ENCODE data around the gene IFI30. TPM values are rescaled to one million over a fixed set of nuclear protein-coding genes. Genes with fewer than 3 reads are reported as not detected.
"Not testable (repeated sequence)": the region's sequence is repeated elsewhere in the genome, so short reads cannot be mapped to it uniquely, and the experiment has no call there.

Gene IFI30
- total and polyA plus RNA-seq, 2 experiments from 2014 or later = 0.86 to 10.3 TPM

GRCh38 chr19:18205200-18205892 lies 31.7 kb downstream of the IFI30 start:
- peak overlapping the region; percentile 84 for H2AFZ ChIP-seq
- in situ Hi-C loops (cut with MboI) = no loop called here

GRCh38 chr19:18206018-18206417 lies 32.4 kb downstream of the IFI30 start:
- Histone ChIP-seq H3K4me1 (ENCODE audit: insufficient read depth) (peaks cover 17% of the 10 kb centered on the region), H3K79me2 (ENCODE audit: insufficient read depth) (no peaks in the 10 kb centered on the region), H3K27me3 (replicated peaks; ENCODE audit: insufficient read depth) (no peaks in the 10 kb centered on the region), H3K27ac (no peak overlapping the region), H4K20me1 (ENCODE audit: insufficient read depth) (no peaks in the 10 kb centered on the region), H3K9me2 (ENCODE audit: insufficient read depth) (no peaks in the 10 kb centered on the region), H3K4me3 (no peak overlapping the region), H3F3A (ENCODE audit: insufficient read depth) (peaks cover 11% of the 10 kb centered on the region; the same call in 1 of the 2 replicates), H3K4me2 (ENCODE audit: unreplicated experiment) (no peak overlapping the region), H3K36me3 (ENCODE audit: low read depth) (no peaks in the 10 kb centered on the region), H3K9me3 (ENCODE audit: low read depth) (no peaks in the 10 kb centered on the region), H3K9ac (no peak overlapping the region; the same call in 1 of the 2 replicates), H2AFZ (no peak overlapping the region)
- DNase-seq = no peak
- in situ Hi-C loops (cut with MboI) = no loop called here
- TF ChIP-seq EZH2 (IDR thresholded peaks at IDR 0.05; ENCODE audit: insufficient read depth, poor library complexity, severe bottlenecking) (no peak), EZH2phosphoT487 (IDR thresholded peaks at IDR 0.05; ENCODE audit: insufficient read depth, low read depth) (no peak)
- WGBS, 2 experiments (ENCODE audit: low coverage in 1 of 2, low lambda C conversion rate in 2 of 2, missing lambda C conversion rate in 2 of 2) = 94 to 97% methylated on average over 12 of the region's 12 CpGs

More at GRCh38 chr19:18205200-18205892, 31.7 kb downstream of the IFI30 start:
- Histone ChIP-seq H3K9me3 (ENCODE audit: low read depth) (no peaks in the 10 kb centered on the region), H3K4me1 (ENCODE audit: insufficient read depth) (peaks cover 15% of the 10 kb centered on the region), H3K27me3 (replicated peaks; ENCODE audit: insufficient read depth) (no peaks in the 10 kb centered on the region), H3K4me3 (peak overlapping the region; percentile 79), H3K4me2 (ENCODE audit: unreplicated experiment) (peak overlapping the region; percentile 96), H3K9ac (peak overlapping the region; percentile 95), H3F3A (ENCODE audit: insufficient read depth) (peaks cover 11% of the 10 kb centered on the region; the same call in 1 of the 2 replicates), H4K20me1 (ENCODE audit: insufficient read depth) (no peaks in the 10 kb centered on the region), H3K79me2 (ENCODE audit: insufficient read depth) (no peaks in the 10 kb centered on the region), H3K27ac (peak overlapping the region; percentile 98), H3K9me2 (ENCODE audit: insufficient read depth) (no peaks in the 10 kb centered on the region), H3K36me3 (ENCODE audit: low read depth) (no peaks in the 10 kb centered on the region)
- WGBS, 2 experiments (ENCODE audit: low coverage in 1 of 2, low lambda C conversion rate in 2 of 2, missing lambda C conversion rate in 2 of 2) = 22 to 30% methylated on average over 26 to 36 of the region's 36 CpGs
- peak; percentile 92 for DNase-seq
- TF ChIP-seq EZH2 (IDR thresholded peaks at IDR 0.05; ENCODE audit: insufficient read depth, poor library complexity, severe bottlenecking) (no peak), EZH2phosphoT487 (IDR thresholded peaks at IDR 0.05; ENCODE audit: insufficient read depth, low read depth) (no peak)

- in situ Hi-C loops (cut with MboI) = no loop called here
- H4K20me1 ChIP-seq (ENCODE audit: insufficient read depth) = no peaks in the 10 kb centered on the region
- no peaks in the 10 kb centered on the region for H3K9me3 ChIP-seq (ENCODE audit: low read depth)
- no peaks in the 10 kb centered on the region for H3K27me3 ChIP-seq (replicated peaks; ENCODE audit: insufficient read depth)
- peak overlapping the region; percentile 45 for H3K4me3 ChIP-seq
- H3K36me3 ChIP-seq (ENCODE audit: low read depth) = no peaks in the 10 kb centered on the region
- no peaks in the 10 kb centered on the region for H3K9me2 ChIP-seq (ENCODE audit: insufficient read depth)
- peaks cover 11% of the 10 kb centered on the region; the same call in 1 of the 2 replicates for H3F3A ChIP-seq (ENCODE audit: insufficient read depth)
- H3K4me2 ChIP-seq (ENCODE audit: unreplicated experiment) = peak overlapping the region; percentile 68
- WGBS, 2 experiments (ENCODE audit: low coverage in 1 of 2, low lambda C conversion rate in 2 of 2, missing lambda C conversion rate in 2 of 2) = 5 to 9% methylated on average over 31 to 32 of the region's 32 CpGs
- peak overlapping the region; percentile 2; the same call in 1 of the 2 replicates for H2AFZ ChIP-seq
- no peaks in the 10 kb centered on the region for H3K79me2 ChIP-seq (ENCODE audit: insufficient read depth)
- peak overlapping the region; percentile 47 for H3K9ac ChIP-seq
- peak; percentile 95 for DNase-seq
- no peak for TF ChIP-seq EZH2 (IDR thresholded peaks at IDR 0.05; ENCODE audit: insufficient read depth, poor library complexity, severe bottlenecking)
- TF ChIP-seq EZH2phosphoT487 (IDR thresholded peaks at IDR 0.05; ENCODE audit: insufficient read depth, low read depth) = no peak
- peak overlapping the region; percentile 79 for H3K27ac ChIP-seq
- peaks cover 17% of the 10 kb centered on the region for H3K4me1 ChIP-seq (ENCODE audit: insufficient read depth)
Observed at GRCh38 chr19:18208098-18208951, 34.7 kb downstream of the IFI30 start.

GRCh38 chr19:18209912-18210311 lies 36.3 kb downstream of the IFI30 start:
- H3K4me2 ChIP-seq (ENCODE audit: unreplicated experiment); DNase-seq; H3K27ac ChIP-seq; H3K9me3 ChIP-seq (ENCODE audit: low read depth); in situ Hi-C loops (cut with MboI); H3K36me3 ChIP-seq (ENCODE audit: low read depth); H3K27me3 ChIP-seq (replicated peaks; ENCODE audit: insufficient read depth); H3K9me2 ChIP-seq (ENCODE audit: insufficient read depth); H2AFZ ChIP-seq; H3K9ac ChIP-seq; H4K20me1 ChIP-seq (ENCODE audit: insufficient read depth); H3K4me3 ChIP-seq; H3K79me2 ChIP-seq (ENCODE audit: insufficient read depth): not testable (repeated sequence)
- 79 to 84% methylated on average over 5 of the region's 5 CpGs for WGBS, 2 experiments (ENCODE audit: low coverage in 1 of 2, low lambda C conversion rate in 2 of 2, missing lambda C conversion rate in 2 of 2)
- peaks cover 12% of the 10 kb centered on the region for H3F3A ChIP-seq (ENCODE audit: insufficient read depth)
- H3K4me1 ChIP-seq (ENCODE audit: insufficient read depth) = peaks cover 18% of the 10 kb centered on the region
